H1 (cell line): Measurements from ENCODE around the gene EPHA6. TPM values are rescaled to one million over a fixed set of nuclear protein-coding genes. Genes with fewer than 3 reads are reported as not detected.

Source experiments
- CTCF ChIA-PET: fragments of 300-600 bp; sonication (Branson Sonifier 250); formaldehyde crosslinking; loops from one replicate; lab custom pipeline; 2021; ENCODE audit not compliant: partially characterized antibody; lab: Charles Lee
- POLR2A ChIA-PET: fragments of 300-600 bp; sonication (Branson Sonifier 250); formaldehyde crosslinking; loops from one replicate; lab custom pipeline; 2021; ENCODE audit warnings: inconsistent platforms; ENCODE audit not compliant: partially characterized antibody; lab: Charles Lee
- DNase-seq, 2 experiments: peaks; one replicate each; pipeline versions ENCODE4 v3.0.0 to v3.0.0-alpha.2; 2010 to 2022; ENCODE audit warnings: low spot score in 2 of 2, low read depth in 1 of 2, mixed read lengths in 1 of 2
- FAIRE-seq: peaks from 2 replicates; lab custom pipeline; 2011; peaks lifted over from hg19 to GRCh38; lab: Jason Lieb, UNC
- H2AFZ ChIP-seq: 2 replicates; pipeline ENCODE4 v1.8.1; 2012; ENCODE audit warnings: low read length, inconsistent platforms
- H2AK5ac ChIP-seq: 2 replicates; pipeline ENCODE4 v1.6.1; 2013; ENCODE audit warnings: low read depth, low read length
- H2BK120ac ChIP-seq: replicated peaks from 2 replicates; pipeline ENCODE3; 2013; ENCODE audit warnings: low read depth, low read length, inconsistent platforms
- H2BK12ac ChIP-seq: 2 replicates; pipeline ENCODE4 v1.6.1; 2013; ENCODE audit warnings: low read depth, low read length
- H2BK15ac ChIP-seq: 2 replicates; pipeline ENCODE4 v1.6.1; 2013; ENCODE audit warnings: low read length
- H2BK20ac ChIP-seq: 2 replicates; pipeline ENCODE4 v1.6.1; 2013; ENCODE audit warnings: low read length
- H2BK5ac ChIP-seq: 2 replicates; pipeline ENCODE4 v1.6.1; 2013; ENCODE audit warnings: low read depth, low read length
- H3K14ac ChIP-seq: 2 replicates; pipeline ENCODE4 v1.6.1; 2013; ENCODE audit warnings: inconsistent platforms; ENCODE audit not compliant: insufficient read length
- H3K18ac ChIP-seq: 2 replicates; pipeline ENCODE4 v1.6.1; 2013; ENCODE audit warnings: low read length; ENCODE audit errors: extremely low read depth
- H3K23ac ChIP-seq: 2 replicates; pipeline ENCODE4 v1.6.1; 2013; ENCODE audit warnings: inconsistent platforms; ENCODE audit not compliant: insufficient read length
- H3K23me2 ChIP-seq: 2 replicates; pipeline ENCODE4 v1.6.1; 2013; ENCODE audit warnings: low read depth, low read length
- H3K27ac ChIP-seq: 2 replicates; pipeline ENCODE4 v1.6.1; 2011; ENCODE audit warnings: low read depth, low read length, inconsistent platforms
- H3K27me3 ChIP-seq, 4 experiments: replicated peaks in 1 of 4; 1 replicate in 1 of 4; 2 replicates in 3 of 4; pipeline versions ENCODE4 v1.6.1 to v1.8.1; 2011 to 2013; ENCODE audit warnings: low read length in 3 of 4, mild to moderate bottlenecking in 3 of 4, inconsistent platforms in 2 of 4, mixed read lengths in 2 of 4, moderate library complexity in 1 of 4; ENCODE audit not compliant: control insufficient read depth in 3 of 4, insufficient read depth in 3 of 4; ENCODE audit errors: extremely low read depth in 1 of 4
- H3K36me3 ChIP-seq, 4 experiments: 2 replicates each; pipeline versions ENCODE4 v1.6.1 to v1.8.1; 2011 to 2013; ENCODE audit warnings: mild to moderate bottlenecking in 4 of 4, low read length in 3 of 4, moderate library complexity in 2 of 4, control low read depth in 1 of 4, inconsistent platforms in 1 of 4; ENCODE audit not compliant: insufficient read depth in 4 of 4, control insufficient read depth in 2 of 4
- H3K4ac ChIP-seq: replicated peaks from 2 replicates; pipeline ENCODE3; 2013; ENCODE audit warnings: low read length, low read depth, mixed read lengths, inconsistent platforms; ENCODE audit not compliant: insufficient read length
- H3K4me1 ChIP-seq, 4 experiments: replicated peaks in 1 of 4; 1 replicate in 1 of 4; 2 replicates in 3 of 4; pipeline versions ENCODE4 v1.6.1 to v1.8.1; 2011 to 2013; ENCODE audit warnings: low read length in 3 of 4, inconsistent platforms in 2 of 4, mixed read lengths in 1 of 4; ENCODE audit not compliant: insufficient read depth in 4 of 4, control insufficient read depth in 3 of 4
- H3K4me2 ChIP-seq, 2 experiments: 2 replicates each; pipeline versions ENCODE4 v1.6.1 to v1.8.1; 2011 to 2013; ENCODE audit warnings: low read depth in 2 of 2, low read length in 2 of 2, control low read depth in 1 of 2, inconsistent platforms in 1 of 2, mild to moderate bottlenecking in 1 of 2; ENCODE audit not compliant: insufficient read depth in 1 of 2
- H3K4me3 ChIP-seq, 4 experiments: fragments of 200-600, 300-600 bp in 1 of 4; sonication (generic), shearing (Covaris generic), sonication (Bioruptor Twin) in 1 of 4; 2 replicates each; pipeline versions ENCODE4 v1.5.1 to v1.8.1; 2011 to 2016; ENCODE audit warnings: low read length in 4 of 4, low read depth in 3 of 4, control low read depth in 2 of 4, inconsistent platforms in 2 of 4, mild to moderate bottlenecking in 2 of 4, mixed read lengths in 1 of 4, moderate library complexity in 1 of 4; ENCODE audit not compliant: insufficient read depth in 2 of 4; ENCODE audit errors: extremely low read depth in 1 of 4
- H3K56ac ChIP-seq: replicated peaks from 2 replicates; pipeline ENCODE3; 2013; ENCODE audit warnings: low read depth, mild to moderate bottlenecking, mixed read lengths, low read length, inconsistent platforms; ENCODE audit not compliant: insufficient read length
- H3K79me1 ChIP-seq: 2 replicates; pipeline ENCODE4 v1.6.1; 2013; ENCODE audit warnings: low read depth, low read length, control low read depth
- H3K79me2 ChIP-seq, 2 experiments: 2 replicates each; pipeline versions ENCODE4 v1.6.1 to v1.8.1; 2012 to 2013; ENCODE audit warnings: low read length in 2 of 2, mild to moderate bottlenecking in 2 of 2, inconsistent platforms in 1 of 2; ENCODE audit not compliant: insufficient read depth in 2 of 2, control insufficient read depth in 1 of 2
- H3K9ac ChIP-seq, 4 experiments: replicated peaks in 1 of 4; 1 replicate in 1 of 4; 2 replicates in 3 of 4; pipeline versions ENCODE4 v1.6.1 to v1.8.1; 2011 to 2013; ENCODE audit warnings: low read depth in 3 of 4, low read length in 3 of 4, control low read depth in 2 of 4, mild to moderate bottlenecking in 2 of 4, moderate library complexity in 2 of 4, inconsistent platforms in 1 of 4; ENCODE audit errors: extremely low read depth in 1 of 4
- H3K9me3 ChIP-seq, 2 experiments: 2 replicates each; pipeline versions ENCODE4 v1.6.1 to v1.8.1; 2012 to 2013; ENCODE audit warnings: mild to moderate bottlenecking in 2 of 2, moderate library complexity in 2 of 2, control low read depth in 1 of 2, inconsistent platforms in 1 of 2, low read depth in 1 of 2, low read length in 1 of 2, mixed read lengths in 1 of 2; ENCODE audit not compliant: insufficient read depth in 2 of 2
- H4K20me1 ChIP-seq, 2 experiments: replicated peaks in 1 of 2; 2 replicates each; pipeline versions ENCODE3 to v1.8.1; 2011 to 2013; ENCODE audit warnings: inconsistent platforms in 2 of 2, low read length in 2 of 2, mild to moderate bottlenecking in 1 of 2; ENCODE audit not compliant: insufficient read depth in 2 of 2, control insufficient read depth in 1 of 2
- H4K5ac ChIP-seq: 2 replicates; pipeline ENCODE4 v1.6.1; 2013; ENCODE audit warnings: low read length, low read depth, mixed read lengths, inconsistent platforms; ENCODE audit not compliant: insufficient read length
- H4K8ac ChIP-seq: 2 replicates; pipeline ENCODE4 v1.8.0; 2013; ENCODE audit warnings: mild to moderate bottlenecking, moderate library complexity, low read length, inconsistent platforms; ENCODE audit not compliant: insufficient read depth; ENCODE audit errors: extremely low read depth
- H4K91ac ChIP-seq: replicated peaks from 2 replicates; pipeline ENCODE3; 2013; ENCODE audit warnings: low read length, mixed read lengths, inconsistent platforms; ENCODE audit not compliant: insufficient read length
- BRCA1 ChIP-seq: IDR thresholded peaks from 2 replicates; pipeline ENCODE4 v1.6.1; 2012; ENCODE audit warnings: low read depth, low read length, improper control_type of control experiment
- HDAC6 ChIP-seq: IDR thresholded peaks from one replicate; pipeline ENCODE4 v1.7.1; 2012; ENCODE audit warnings: low read depth, mild to moderate bottlenecking, inconsistent platforms, low read length, moderate library complexity
- KDM1A ChIP-seq: fragments of 200-600, 300-600 bp; sonication (generic); IDR thresholded peaks from 2 replicates; pipeline ENCODE4 v1.7.1; 2016; ENCODE audit warnings: mild to moderate bottlenecking, low read length, borderline replicate concordance
- RAD21 ChIP-seq, 2 experiments: IDR thresholded peaks in 1 of 2; conservative IDR thresholded peaks in 1 of 2; 2 replicates each; pipeline ENCODE4 v1.6.1; 2011; ENCODE audit warnings: low read depth in 2 of 2, low read length in 2 of 2, improper control_type of control experiment in 1 of 2, inconsistent platforms in 1 of 2, mild to moderate bottlenecking in 1 of 2, moderate library complexity in 1 of 2
- SP1 ChIP-seq: IDR thresholded peaks from 2 replicates; pipeline ENCODE4 v1.6.1; 2011; ENCODE audit warnings: low read depth, low read length
- WGBS, 2 experiments: shearing (Covaris generic) in 1 of 2; methylation state at CpG; one replicate each; pipeline versions ENCODE4 v1.1.6 to v1.1.7; 2013 to 2015; ENCODE audit warnings: low lambda C conversion rate in 2 of 2, mixed read lengths in 2 of 2, inconsistent platforms in 1 of 2, low coverage in 1 of 2, missing lambda C conversion rate in 1 of 2; ENCODE audit not compliant: insufficient replicate concordance in 2 of 2, insufficient coverage in 1 of 2, insufficient read length in 1 of 2; ENCODE audit errors: extremely low coverage in 1 of 2, missing lambda C conversion rate in 1 of 2; 5-methylcytosine and 5-hydroxymethylcytosine counted together
- polyA plus RNA-seq, 7 experiments: library from polyadenylated mRNA; depleted of rRNA in 3 of 7; stranded (reverse) in 5 of 7; unstranded in 2 of 7; fragments of >200 nt in 5 of 7; fragments of 200-250 nt in 2 of 7; gene quantifications; 1 replicate in 5 of 7; 2 replicates in 1 of 7; 4 replicates in 1 of 7; pipeline versions ENCODE4 v1.2.1 to v1.2.3, GENCODE V29; 2011 to 2013; ENCODE audit warnings: missing spikeins in 2 of 7, mixed read lengths in 2 of 7
- total RNA-seq: library from RNA; stranded (reverse); fragmentation: NEBNext Ultra II Directional; extraction: Animal tissue kit (Norgen Biotek cat#: 25700); gene quantifications from 2 replicates; pipeline ENCODE4 v1.2.1, GENCODE V29; 2021
- TF ChIP-seq, protein P1 (sequence below), 3 experiments: IDR thresholded peaks; 1 replicate in 2 of 3; 2 replicates in 1 of 3; pipeline versions ENCODE4 v1.5.1 to v1.6.1; 2011; ENCODE audit warnings: low read length in 3 of 3, mild to moderate bottlenecking in 3 of 3, inconsistent platforms in 2 of 3, low read depth in 1 of 3, moderate library complexity in 1 of 3; ENCODE audit not compliant: insufficient read depth in 1 of 3; ENCODE audit errors: control extremely low read depth in 1 of 3

EPHA6 gene
- total and polyA plus RNA-seq, 2 of the 8 experiments (the other 6 are each of a cell fraction or from before 2014, with no cell fraction given): 0.83 to 3.2 TPM

DNA sequence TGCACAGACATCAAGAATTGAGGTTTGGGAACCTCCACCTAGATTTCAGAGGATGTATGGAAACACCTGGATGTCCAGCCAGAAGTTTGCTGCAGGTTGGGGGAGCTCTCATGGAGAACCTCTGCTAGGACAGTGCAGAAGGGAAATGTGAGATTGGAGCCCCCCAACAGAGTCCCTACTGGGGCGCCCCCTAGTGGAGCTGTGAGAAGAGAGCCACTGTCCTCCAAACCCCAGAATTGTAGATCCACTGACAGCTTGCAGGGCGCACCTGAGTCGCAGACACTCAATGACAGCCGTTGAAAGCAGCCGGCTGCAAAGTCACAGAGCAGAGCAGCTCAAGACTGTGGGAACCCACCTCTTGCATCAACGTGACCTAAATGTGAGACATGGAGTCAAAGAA lies 34.6 kb upstream of the EPHA6 start:
- Histone ChIP-seq H2BK120ac (no peak overlapping the region), H3K27me3 (no peaks in the 10 kb centered on the region), H4K8ac (no peak overlapping the region; the same call in 1 of the 2 replicates), H2BK15ac (no peak overlapping the region), H4K5ac (no peak overlapping the region), H3K79me2 (no peaks in the 10 kb centered on the region), H2AK5ac (no peak overlapping the region), H3K4me1 (no peaks in the 10 kb centered on the region), H3K4me2 (no peak overlapping the region), H2BK5ac (no peak overlapping the region), H4K20me1 (no peaks in the 10 kb centered on the region), H2BK12ac (no peak overlapping the region), H2AFZ (no peak overlapping the region), H3K18ac (no peak overlapping the region), H3K79me1 (no peaks in the 10 kb centered on the region), H3K27ac (no peak overlapping the region), H3K23me2 (no peaks in the 10 kb centered on the region), H3K56ac (no peak overlapping the region), H4K91ac (no peak overlapping the region), H3K14ac (no peak overlapping the region), H3K23ac (no peak overlapping the region), H3K4ac (no peak overlapping the region), H3K36me3 (peaks cover 0 to 3% (median 0%) of the 10 kb centered on the region in 4 experiments; a peak in 1 of 8 replicates), H3K9ac (no peak overlapping the region), H3K9me3 (peaks cover 0 to 9% of the 10 kb centered on the region in 2 experiments; a peak in 1 of 4 replicates), H3K4me3 (no peak overlapping the region), H2BK20ac (no peak overlapping the region)
- WGBS, 2 experiments: 81% methylated on average over 6 of the region's 6 CpGs; no CpG with 5 or more reads in 1 of the 2 experiments
- FAIRE-seq: no peak
- POLR2A ChIA-PET: no interaction called here
- CTCF ChIA-PET: interaction anchor here (0.6 to 1.6 kb wide), 12 partner anchors 8 to 449 kb away, joined by 3 to 5 read pairs (median 3); no protein-coding TSS in a partner anchor
- TF ChIP-seq RAD21 (IDR thresholded peaks at IDR 0.05 in 1 of 2, conservative IDR thresholded peaks at IDR 0.05 in 1 of 2; ENCODE audit: low read depth in 2 of 2, low read length in 2 of 2): peak; percentile 36 to 55
- no peak for TF ChIP-seq SP1
- no peak for TF ChIP-seq BRCA1
- no peak for TF ChIP-seq KDM1A
- no peak for TF ChIP-seq HDAC6
- TF ChIP-seq, protein P1, sequence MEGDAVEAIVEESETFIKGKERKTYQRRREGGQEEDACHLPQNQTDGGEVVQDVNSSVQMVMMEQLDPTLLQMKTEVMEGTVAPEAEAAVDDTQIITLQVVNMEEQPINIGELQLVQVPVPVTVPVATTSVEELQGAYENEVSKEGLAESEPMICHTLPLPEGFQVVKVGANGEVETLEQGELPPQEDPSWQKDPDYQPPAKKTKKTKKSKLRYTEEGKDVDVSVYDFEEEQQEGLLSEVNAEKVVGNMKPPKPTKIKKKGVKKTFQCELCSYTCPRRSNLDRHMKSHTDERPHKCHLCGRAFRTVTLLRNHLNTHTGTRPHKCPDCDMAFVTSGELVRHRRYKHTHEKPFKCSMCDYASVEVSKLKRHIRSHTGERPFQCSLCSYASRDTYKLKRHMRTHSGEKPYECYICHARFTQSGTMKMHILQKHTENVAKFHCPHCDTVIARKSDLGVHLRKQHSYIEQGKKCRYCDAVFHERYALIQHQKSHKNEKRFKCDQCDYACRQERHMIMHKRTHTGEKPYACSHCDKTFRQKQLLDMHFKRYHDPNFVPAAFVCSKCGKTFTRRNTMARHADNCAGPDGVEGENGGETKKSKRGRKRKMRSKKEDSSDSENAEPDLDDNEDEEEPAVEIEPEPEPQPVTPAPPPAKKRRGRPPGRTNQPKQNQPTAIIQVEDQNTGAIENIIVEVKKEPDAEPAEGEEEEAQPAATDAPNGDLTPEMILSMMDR (IDR thresholded peaks at IDR 0.05; ENCODE audit: control extremely low read depth in 1 of 3, insufficient read depth in 1 of 3, low read depth in 1 of 3, low read length in 3 of 3): peak; percentile 33 to 54 (median 47); a peak in 3 of 4 replicates
- DNase-seq: peak in 1 of 2 experiments; percentile 75
